ENCODE data around the gene KLF6. TPM values are rescaled to one million over a fixed set of nuclear protein-coding genes. Genes with fewer than 3 reads are reported as not detected.

Gene KLF6
- total and polyA plus RNA-seq, 7 experiments from 2014 or later, result 142 to 1,870 (median 168) TPM

DNA sequence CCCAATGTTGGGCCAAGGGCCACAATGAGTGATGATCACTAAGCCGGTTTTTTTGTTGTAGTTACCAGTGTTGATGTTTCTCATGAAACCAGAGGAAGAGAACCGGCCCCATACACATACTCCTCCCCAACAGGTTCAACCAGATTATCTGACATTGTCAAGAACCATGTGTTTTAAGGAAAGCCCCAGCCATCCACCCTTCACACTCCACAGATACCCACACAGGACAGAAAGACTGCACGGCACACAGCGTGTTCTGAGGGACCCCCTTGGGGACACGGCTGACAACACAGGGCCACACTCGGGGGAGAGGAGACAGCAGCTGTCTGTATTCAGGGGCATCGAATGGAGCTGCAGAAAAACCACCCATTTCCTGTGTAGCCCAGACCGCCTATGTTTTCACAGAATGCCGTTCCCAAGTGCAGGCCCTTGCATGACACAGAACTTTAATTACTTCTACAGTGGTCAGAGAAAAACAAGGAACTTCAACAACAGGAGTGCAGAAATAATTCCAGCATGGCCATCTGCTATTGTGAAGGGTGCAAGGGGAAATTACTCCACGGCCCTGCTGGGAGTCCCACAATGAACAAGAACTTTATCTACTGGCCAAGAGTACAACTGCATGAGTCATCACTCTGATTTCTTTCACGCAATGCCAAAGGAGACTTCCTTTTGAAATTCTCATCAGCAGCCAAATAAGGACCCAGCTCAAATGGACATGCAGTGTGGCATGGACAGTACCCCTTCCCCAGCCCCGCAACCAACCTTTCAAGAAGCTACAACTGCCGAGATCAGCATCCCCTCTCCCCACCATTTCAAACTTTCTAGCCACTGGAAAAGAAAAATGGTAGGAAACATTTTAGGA, 2.3 kb downstream of the KLF6 start:
- DNase-seq (peak; percentile 51 to 75 (median 64)), ATAC-seq (peak; percentile 22)
- no peaks in the 10 kb centered on the region for H3K9me3 ChIP-seq (ENCODE audit: control insufficient read depth in 2 of 3, low read length in 3 of 3)
- H3K36me3 ChIP-seq (ENCODE audit: control insufficient read depth in 2 of 3, insufficient read depth in 3 of 3, low read length in 3 of 3), result peaks cover 4 to 51% (median 43%) of the 10 kb centered on the region in 3 experiments
- H3K9me3 Mint-ChIP-seq, result peaks cover 0 to 10% (median 0%) of the 10 kb centered on the region in 11 donors
- H3K27me3 ChIP-seq (ENCODE audit: control insufficient read depth in 2 of 2, insufficient read depth in 2 of 2, low read length in 2 of 2), result no peaks in the 10 kb centered on the region
- intact Hi-C loops (cut with micrococcal nuclease), result loop anchor here (1.0 to 10.0 kb wide), 10 partner anchors 18 to 872 kb away; partner anchors contain the start of gene PITRM1 (in 1 of the 2)
- ChIA-PET POLR2A (interaction anchor here (0.8 to 6.6 kb wide), 27 partner anchors 8 to 329 kb away, joined by 3 to 401 read pairs (median 5); no protein-coding TSS in a partner anchor), CTCF (interaction anchor here (0.7 to 1.2 kb wide), 4 partner anchors 42 to 427 kb away, joined by 3 read pairs; no protein-coding TSS in a partner anchor)
- peak overlapping the region; percentile 92 for H3K4me3 ChIP-seq (ENCODE audit: low read length)
- H3K4me1 Mint-ChIP-seq, result peaks cover 46 to 73% (median 58%) of the 10 kb centered on the region in 7 donors
- peak overlapping the region; percentile 95 for H3K27ac ChIP-seq (ENCODE audit: low read depth, low read length)
- peak overlapping the region; percentile 98 to 99 (median 99) for H3K27ac Mint-ChIP-seq
- peaks cover 47 to 51% of the 10 kb centered on the region in 2 donors for H3K4me1 ChIP-seq (ENCODE audit: control insufficient read depth in 2 of 2, insufficient read depth in 2 of 2, low read length in 2 of 2)
- peak overlapping the region; percentile 86 to 99 (median 96) for H3K4me3 Mint-ChIP-seq
- H3K27me3 Mint-ChIP-seq, result peaks cover 0 to 12% (median 0%) of the 10 kb centered on the region in 5 donors
- H3K36me3 Mint-ChIP-seq, result peaks cover 21 to 58% (median 27%) of the 10 kb centered on the region in 5 donors

DNA sequence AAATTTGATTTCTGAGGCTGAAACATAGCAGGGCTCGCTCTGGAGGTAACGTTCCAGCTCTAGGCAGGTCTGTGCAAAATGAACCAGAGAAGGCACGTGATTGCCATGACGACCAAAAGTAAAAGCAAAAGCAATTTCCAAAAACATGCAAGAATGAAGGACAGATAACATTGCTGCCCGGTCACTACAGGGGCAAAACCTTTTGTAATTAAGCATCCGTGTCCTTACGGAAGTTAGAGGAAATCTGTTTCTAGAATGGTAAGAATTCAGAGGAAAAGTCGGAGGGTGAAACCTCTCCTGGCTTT, 2.9 kb downstream of the KLF6 start:
- Mint-ChIP-seq H3K27me3 (peaks cover 0 to 12% (median 0%) of the 10 kb centered on the region in 5 donors), H3K9me3 (peaks cover 0 to 10% (median 0%) of the 10 kb centered on the region in 11 donors), H3K36me3 (peaks cover 22 to 62% (median 28%) of the 10 kb centered on the region in 5 donors), H3K4me3 (peak overlapping the region; percentile 86 to 99 (median 96)), H3K4me1 (peaks cover 50 to 78% (median 63%) of the 10 kb centered on the region in 7 donors), H3K27ac (peak overlapping the region; percentile 98 to 99 (median 99))
- intact Hi-C loops (cut with micrococcal nuclease), result loop anchor here (1.0 to 10.0 kb wide), 9 partner anchors 17 to 873 kb away; partner anchors contain the start of gene PITRM1 (in 1 of the 2)
- Histone ChIP-seq H3K9me3 (ENCODE audit: control insufficient read depth in 2 of 3, low read length in 3 of 3) (no peaks in the 10 kb centered on the region), H3K27me3 (ENCODE audit: control insufficient read depth in 2 of 2, insufficient read depth in 2 of 2, low read length in 2 of 2) (no peaks in the 10 kb centered on the region), H3K27ac (ENCODE audit: low read depth, low read length) (peak overlapping the region; percentile 95), H3K4me1 (ENCODE audit: control insufficient read depth in 2 of 2, insufficient read depth in 2 of 2, low read length in 2 of 2) (peaks cover 53 to 54% of the 10 kb centered on the region in 2 donors), H3K36me3 (ENCODE audit: control insufficient read depth in 2 of 3, insufficient read depth in 3 of 3, low read length in 3 of 3) (peaks cover 4 to 51% (median 49%) of the 10 kb centered on the region in 3 experiments), H3K4me3 (ENCODE audit: low read length) (peak overlapping the region; percentile 92)
- ChIA-PET POLR2A (interaction anchor here (0.8 to 6.6 kb wide), 13 partner anchors 9 to 329 kb away, joined by 3 to 401 read pairs (median 22); no protein-coding TSS in a partner anchor), CTCF (no interaction called here)
- DNase-seq (peak in 7 of 9 donors; percentile 44 to 69 (median 58)), ATAC-seq (no peak)

DNA sequence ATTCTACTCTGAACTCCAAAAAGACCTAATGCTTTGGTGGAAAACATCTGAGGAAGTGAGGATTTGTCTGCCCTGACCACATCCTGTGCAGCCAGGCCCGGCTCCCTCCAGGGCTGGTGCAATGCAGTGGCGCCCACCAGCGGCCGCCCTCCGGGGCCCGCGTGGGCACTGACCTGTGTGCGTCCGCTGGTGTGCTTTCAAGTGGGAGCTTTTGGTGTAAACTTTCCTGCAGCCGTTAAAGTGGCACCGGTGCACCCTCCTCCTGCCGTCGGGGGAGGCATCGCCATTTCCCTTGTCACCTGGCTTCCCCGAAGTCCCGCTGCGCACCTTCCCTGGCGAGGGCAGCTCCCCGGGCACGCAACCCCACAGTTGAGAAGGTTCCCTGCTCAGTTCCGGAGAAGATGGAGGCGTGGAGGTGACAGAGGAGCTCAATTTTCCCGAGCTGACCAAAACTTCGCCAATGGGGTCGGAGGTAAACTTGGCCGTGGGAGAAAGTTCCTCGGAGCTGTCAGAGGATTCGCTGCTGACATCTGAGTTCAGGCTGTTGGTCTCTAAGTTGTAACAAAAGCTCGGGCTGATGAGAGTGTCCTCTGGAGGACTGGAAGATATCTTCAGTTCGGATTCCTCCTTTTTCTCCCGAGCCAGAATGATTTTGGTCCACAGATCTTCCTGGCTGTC, 3.4 kb downstream of the KLF6 start:
- no peak for ATAC-seq
- intact Hi-C loops (cut with micrococcal nuclease), result loop anchor here (1.0 to 10.0 kb wide), 9 partner anchors 17 to 873 kb away; partner anchors contain the start of gene PITRM1 (in 1 of the 2)
- H3K27me3 Mint-ChIP-seq, result peaks cover 0 to 12% (median 0%) of the 10 kb centered on the region in 5 donors

DNA sequence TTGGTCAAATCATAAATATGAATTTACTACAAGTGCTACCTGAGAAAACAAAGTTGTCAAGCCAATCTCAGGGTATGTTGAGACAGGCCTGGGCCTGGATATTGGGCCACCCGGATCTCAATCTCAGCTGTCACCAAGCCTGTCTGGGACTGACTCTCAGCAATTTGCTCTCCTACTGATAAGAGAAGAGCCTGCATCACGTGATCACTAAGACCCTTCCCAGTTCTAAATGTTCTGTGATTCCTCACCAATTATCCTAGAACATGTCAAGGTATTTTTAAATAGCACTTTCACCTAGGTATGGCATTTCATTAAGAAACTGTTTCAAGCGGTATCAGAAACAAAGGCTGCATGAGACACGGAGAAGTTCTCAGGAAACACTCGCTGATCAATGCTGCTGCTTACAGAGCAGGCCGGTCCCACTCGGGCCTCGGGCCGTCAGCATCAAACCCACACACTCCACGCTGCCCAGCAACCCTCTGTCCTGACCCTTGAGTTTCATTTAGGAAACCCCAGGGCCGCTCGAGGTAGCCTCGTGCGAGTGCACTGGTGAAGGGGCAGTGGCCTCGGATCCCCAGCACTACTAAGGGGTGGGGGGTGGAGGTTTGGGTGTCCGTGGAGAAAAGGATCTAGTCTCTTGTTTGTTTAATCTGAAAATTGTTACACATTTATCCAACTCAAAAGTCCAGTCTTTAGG, 4.1 kb downstream of the KLF6 start:
- Mint-ChIP-seq H3K9me3 (peaks cover 0 to 10% (median 0%) of the 10 kb centered on the region in 11 donors), H3K4me3 (peak overlapping the region; percentile 33 to 99 (median 94)), H3K27me3 (peaks cover 0 to 12% (median 0%) of the 10 kb centered on the region in 5 donors), H3K27ac (peak overlapping the region; percentile 23 to 99 (median 99)), H3K36me3 (peaks cover 24 to 70% (median 32%) of the 10 kb centered on the region in 5 donors), H3K4me1 (peaks cover 57 to 74% (median 66%) of the 10 kb centered on the region in 7 donors)
- ATAC-seq, result no peak
- ChIA-PET POLR2A (interaction anchor here (0.9 to 6.6 kb wide), 5 partner anchors 11 to 191 kb away, joined by 3 to 401 read pairs (median 16); no protein-coding TSS in a partner anchor), CTCF (interaction anchor here (0.6 to 0.7 kb wide), 2 partner anchors 24 to 45 kb away, joined by 3 read pairs; no protein-coding TSS in a partner anchor)
- H3K4me1 ChIP-seq (ENCODE audit: control insufficient read depth in 2 of 2, insufficient read depth in 2 of 2, low read length in 2 of 2), result peaks cover 60% of the 10 kb centered on the region in 2 donors
- H3K36me3 ChIP-seq (ENCODE audit: control insufficient read depth in 2 of 3, insufficient read depth in 3 of 3, low read length in 3 of 3), result peaks cover 4 to 55% (median 54%) of the 10 kb centered on the region in 3 experiments
- peak overlapping the region; percentile 95 for H3K27ac ChIP-seq (ENCODE audit: low read depth, low read length)
- no peak for DNase-seq
- peak overlapping the region; percentile 92 for H3K4me3 ChIP-seq (ENCODE audit: low read length)
- H3K27me3 ChIP-seq (ENCODE audit: control insufficient read depth in 2 of 2, insufficient read depth in 2 of 2, low read length in 2 of 2), result no peaks in the 10 kb centered on the region
- no peaks in the 10 kb centered on the region for H3K9me3 ChIP-seq (ENCODE audit: control insufficient read depth in 2 of 3, low read length in 3 of 3)
- intact Hi-C loops (cut with micrococcal nuclease), result loop anchor here in 1 of 2 donors (5.0 to 10.0 kb wide), 2 partner anchors 554 to 874 kb away; no protein-coding TSS in a partner anchor

More for the DNA sequence above, 3.4 kb downstream of the KLF6 start:
- H3K9me3 Mint-ChIP-seq, result peaks cover 0 to 10% (median 0%) of the 10 kb centered on the region in 11 donors
- peak overlapping the region; percentile 92 for H3K4me3 ChIP-seq (ENCODE audit: low read length)
- H3K9me3 ChIP-seq (ENCODE audit: control insufficient read depth in 2 of 3, low read length in 3 of 3), result no peaks in the 10 kb centered on the region
- H3K27ac Mint-ChIP-seq, result peak overlapping the region; percentile 98 to 99 (median 99)
- peaks cover 4 to 51% (median 49%) of the 10 kb centered on the region in 3 experiments for H3K36me3 ChIP-seq (ENCODE audit: control insufficient read depth in 2 of 3, insufficient read depth in 3 of 3, low read length in 3 of 3)
- H3K27ac ChIP-seq (ENCODE audit: low read depth, low read length), result peak overlapping the region; percentile 95
- peak in 1 of 9 donors; percentile 41 for DNase-seq
- peaks cover 24 to 65% (median 32%) of the 10 kb centered on the region in 5 donors for H3K36me3 Mint-ChIP-seq
- POLR2A ChIA-PET, result interaction anchor here (0.8 to 6.6 kb wide), 8 partner anchors 9 to 328 kb away, joined by 3 to 401 read pairs (median 12); no protein-coding TSS in a partner anchor
- CTCF ChIA-PET, result no interaction called here
- H3K4me1 ChIP-seq (ENCODE audit: control insufficient read depth in 2 of 2, insufficient read depth in 2 of 2, low read length in 2 of 2), result peaks cover 58 to 59% of the 10 kb centered on the region in 2 donors
- H3K4me3 Mint-ChIP-seq, result peak overlapping the region; percentile 86 to 99 (median 96)
- no peaks in the 10 kb centered on the region for H3K27me3 ChIP-seq (ENCODE audit: control insufficient read depth in 2 of 2, insufficient read depth in 2 of 2, low read length in 2 of 2)
- peaks cover 53 to 77% (median 68%) of the 10 kb centered on the region in 7 donors for H3K4me1 Mint-ChIP-seq

DNA sequence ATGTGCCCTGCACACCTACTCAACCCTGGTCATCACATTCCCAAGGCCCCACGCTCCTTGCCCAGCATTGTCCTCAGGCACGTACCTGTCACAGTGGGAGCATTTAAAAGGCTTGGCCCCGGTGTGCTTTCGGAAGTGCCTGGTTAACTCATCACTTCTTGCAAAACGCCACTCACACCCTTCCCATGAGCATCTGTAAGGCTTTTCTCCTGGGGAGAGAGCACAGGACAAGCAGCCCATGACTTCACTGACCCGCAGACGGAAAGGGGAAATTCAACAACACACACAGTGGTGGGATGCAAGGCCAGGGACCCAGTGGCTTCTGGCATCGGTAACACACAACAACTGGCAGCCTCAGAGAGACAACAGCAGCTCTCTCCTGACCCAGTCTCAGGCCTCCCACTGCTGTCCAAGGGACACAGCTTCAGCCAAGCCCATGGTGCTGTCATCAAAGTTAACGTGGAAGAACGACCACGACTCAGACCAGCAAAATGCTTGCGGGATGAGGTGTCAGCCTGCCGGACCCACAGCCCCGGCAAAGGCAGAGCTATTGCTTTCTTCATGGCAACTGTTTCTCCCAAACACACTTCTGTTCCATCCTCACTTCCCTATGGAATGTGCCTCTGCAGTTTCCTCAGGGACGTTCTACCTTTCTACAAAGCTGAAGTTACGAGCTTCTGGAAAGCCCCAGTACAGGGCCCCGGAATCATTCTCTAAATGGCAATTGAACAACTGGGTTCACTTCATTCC, 4.8 kb downstream of the KLF6 start:
- H3K9me3 Mint-ChIP-seq, result peaks cover 0 to 10% (median 0%) of the 10 kb centered on the region in 11 donors
- intact Hi-C loops (cut with micrococcal nuclease), result loop anchor here in 1 of 2 donors (5.0 to 10.0 kb wide), 2 partner anchors 553 to 875 kb away; no protein-coding TSS in a partner anchor
- H3K4me3 Mint-ChIP-seq, result peak overlapping the region in 8 of 10 donors; percentile 25 to 99 (median 94)
- peak overlapping the region; percentile 1 to 99 (median 99) for H3K27ac Mint-ChIP-seq
- Histone ChIP-seq H3K36me3 (ENCODE audit: control insufficient read depth in 2 of 3, insufficient read depth in 3 of 3, low read length in 3 of 3) (peaks cover 4 to 61% (median 57%) of the 10 kb centered on the region in 3 experiments), H3K4me3 (ENCODE audit: low read length) (peak overlapping the region; percentile 92), H3K4me1 (ENCODE audit: control insufficient read depth in 2 of 2, insufficient read depth in 2 of 2, low read length in 2 of 2) (peaks cover 59 to 65% of the 10 kb centered on the region in 2 donors), H3K27me3 (ENCODE audit: control insufficient read depth in 2 of 2, insufficient read depth in 2 of 2, low read length in 2 of 2) (no peaks in the 10 kb centered on the region), H3K9me3 (ENCODE audit: control insufficient read depth in 2 of 3, low read length in 3 of 3) (no peaks in the 10 kb centered on the region), H3K27ac (ENCODE audit: low read depth, low read length) (peak overlapping the region; percentile 95)
- H3K36me3 Mint-ChIP-seq, result peaks cover 26 to 77% (median 37%) of the 10 kb centered on the region in 5 donors
- POLR2A ChIA-PET, result interaction anchor here (0.9 to 6.6 kb wide), 4 partner anchors 10 to 192 kb away, joined by 3 to 401 read pairs (median 10); no protein-coding TSS in a partner anchor
- CTCF ChIA-PET, result interaction anchor here (0.7 kb wide), 1 partner anchor 23 kb away, joined by 3 read pairs; no protein-coding TSS in a partner anchor
- H3K4me1 Mint-ChIP-seq, result peaks cover 60 to 78% (median 73%) of the 10 kb centered on the region in 7 donors
- ATAC-seq (no peak), DNase-seq (no peak)
- H3K27me3 Mint-ChIP-seq, result peaks cover 0 to 12% (median 0%) of the 10 kb centered on the region in 5 donors

Measured in naive thymus-derived CD4-positive, alpha-beta T cell (primary cell).